Immature natural killer cell (primary cell): ENCODE results near the gene MED13L. TPM values are rescaled to one million over a fixed set of nuclear protein-coding genes. Genes with fewer than 3 reads are reported as not detected.

Source experiments
- DNase-seq, 3 donors: peaks; one replicate each; pipeline ENCODE4 v3.0.0; 2022; ENCODE audit warnings: mixed read lengths in 1 of 3
- H3K27ac Mint-ChIP-seq, 6 donors: one replicate each; pipeline ENCODE4 v1.8.0; 2020; ENCODE audit warnings: mixed read lengths in 6 of 6, mild to moderate bottlenecking in 5 of 6, inconsistent platforms in 4 of 6, moderate library complexity in 3 of 6
- H3K27me3 Mint-ChIP-seq, 3 donors: one replicate each; pipeline ENCODE4 v1.8.0; 2020 to 2021; ENCODE audit warnings: low read depth in 3 of 3, mild to moderate bottlenecking in 3 of 3, mixed read lengths in 3 of 3, moderate library complexity in 3 of 3, inconsistent platforms in 1 of 3
- H3K36me3 Mint-ChIP-seq, 3 donors: one replicate each; pipeline ENCODE4 v1.8.0; 2020; ENCODE audit warnings: mixed read lengths in 3 of 3, inconsistent platforms in 2 of 3, mild to moderate bottlenecking in 2 of 3
- H3K4me1 Mint-ChIP-seq, 2 donors: one replicate each; pipeline ENCODE4 v1.8.0; 2020; ENCODE audit warnings: inconsistent platforms in 2 of 2, mild to moderate bottlenecking in 2 of 2, mixed read lengths in 2 of 2, moderate library complexity in 1 of 2
- H3K4me3 Mint-ChIP-seq, 5 donors: one replicate each; pipeline ENCODE4 v1.8.0; 2020; ENCODE audit warnings: mild to moderate bottlenecking in 5 of 5, mixed read lengths in 5 of 5, inconsistent platforms in 3 of 5, moderate library complexity in 3 of 5
- H3K9me3 Mint-ChIP-seq, 6 donors: one replicate each; pipeline ENCODE4 v1.8.0; 2020; ENCODE audit warnings: mild to moderate bottlenecking in 6 of 6, mixed read lengths in 6 of 6, inconsistent platforms in 4 of 6, moderate library complexity in 3 of 6
- polyA plus RNA-seq, 3 donors: library from polyadenylated mRNA; unstranded; fragments of 300-500 nt; fragmentation: Illumina TruSeq; gene quantifications; one replicate each; pipeline ENCODE4 v1.2.3, GENCODE V29; 2021

Gene MED13L
- polyA plus RNA-seq, result 10 to 100 TPM in 1 of 3 donors, 1 to 10 TPM in 2; 2.3 to 10.3 (median 4.9) TPM

- Mint-ChIP-seq H3K36me3 (no peaks in the 10 kb centered on the region), H3K27ac (peak within 1 kb of the TSS; percentile 73 to 96 (median 92)), H3K4me1 (peaks cover 39 to 46% of the 10 kb centered on the region in 2 donors), H3K27me3 (peaks cover 17 to 31% (median 23%) of the 10 kb centered on the region in 3 donors), H3K9me3 (no peaks in the 10 kb centered on the region), H3K4me3 (peak within 1 kb of the TSS; percentile 91 to 99 (median 94))
- DNase-seq, result peak; percentile 89 to 91 (median 91)
Measured at GRCh38 chr12:116277467-116278278, at the start of gene MED13L. MED13L (minus strand) TSS chr12:116277693; CDS start chr12:116277131, 562 bp downstream.

GRCh38 chr12:116325336-116325664 lies 47.8 kb upstream of the MED13L start:
- H3K9me3 Mint-ChIP-seq, result no peaks in the 10 kb centered on the region
- peak overlapping the region in 4 of 5 donors; percentile 8 to 64 (median 34) for H3K4me3 Mint-ChIP-seq
- DNase-seq, result peak; percentile 19 to 30 (median 26)
- peak overlapping the region; percentile 5 to 82 (median 72) for H3K27ac Mint-ChIP-seq
- H3K36me3 Mint-ChIP-seq, result no peaks in the 10 kb centered on the region
- peaks cover 0 to 3% (median 2%) of the 10 kb centered on the region in 3 donors for H3K27me3 Mint-ChIP-seq
- H3K4me1 Mint-ChIP-seq, result peaks cover 18 to 22% of the 10 kb centered on the region in 2 donors

- peak overlapping the region in 4 of 5 donors; percentile 22 to 64 (median 34) for H3K4me3 Mint-ChIP-seq
- H3K27ac Mint-ChIP-seq, result peak overlapping the region; percentile 5 to 82 (median 72)
- no peaks in the 10 kb centered on the region for H3K36me3 Mint-ChIP-seq
- H3K4me1 Mint-ChIP-seq, result peaks cover 20 to 27% of the 10 kb centered on the region in 2 donors
- DNase-seq, result no peak
- H3K27me3 Mint-ChIP-seq, result peaks cover 2 to 3% (median 3%) of the 10 kb centered on the region in 3 donors
- H3K9me3 Mint-ChIP-seq, result no peaks in the 10 kb centered on the region
Measured at GRCh38 chr12:116324654-116325335, 47.3 kb upstream of the MED13L start.

- Mint-ChIP-seq H3K9me3 (no peaks in the 10 kb centered on the region), H3K27ac (peak overlapping the region in 2 of 6 donors; percentile 20 to 51), H3K36me3 (no peaks in the 10 kb centered on the region), H3K27me3 (peaks cover 2 to 4% (median 3%) of the 10 kb centered on the region in 3 donors), H3K4me3 (no peak overlapping the region), H3K4me1 (peaks cover 20 to 34% of the 10 kb centered on the region in 2 donors)
- no peak for DNase-seq
Measured at GRCh38 chr12:116323406-116324386, 46.2 kb upstream of the MED13L start.

GRCh38 chr12:116321913-116322312 lies 44.4 kb upstream of the MED13L start:
- no peaks in the 10 kb centered on the region for H3K9me3 Mint-ChIP-seq
- H3K27ac Mint-ChIP-seq, result no peak overlapping the region
- H3K36me3 Mint-ChIP-seq, result no peaks in the 10 kb centered on the region
- no peak for DNase-seq
- H3K4me3 Mint-ChIP-seq, result no peak overlapping the region
- peaks cover 20 to 34% of the 10 kb centered on the region in 2 donors for H3K4me1 Mint-ChIP-seq
- H3K27me3 Mint-ChIP-seq, result peaks cover 2 to 7% (median 5%) of the 10 kb centered on the region in 3 donors

GRCh38 chr12:116320791-116321217 lies 43.3 kb upstream of the MED13L start:
- no peaks in the 10 kb centered on the region for H3K36me3 Mint-ChIP-seq
- no peak overlapping the region for H3K27ac Mint-ChIP-seq
- H3K4me3 Mint-ChIP-seq, result no peak overlapping the region
- DNase-seq, result no peak
- H3K27me3 Mint-ChIP-seq, result peaks cover 2 to 13% (median 7%) of the 10 kb centered on the region in 3 donors
- H3K4me1 Mint-ChIP-seq, result peaks cover 14 to 31% of the 10 kb centered on the region in 2 donors
- no peaks in the 10 kb centered on the region for H3K9me3 Mint-ChIP-seq

GRCh38 chr12:116319898-116320621 lies 42.6 kb upstream of the MED13L start:
- H3K36me3 Mint-ChIP-seq, result no peaks in the 10 kb centered on the region
- H3K27me3 Mint-ChIP-seq, result peaks cover 2 to 14% (median 9%) of the 10 kb centered on the region in 3 donors
- peak overlapping the region in 2 of 5 donors; percentile 8 to 38 for H3K4me3 Mint-ChIP-seq
- H3K27ac Mint-ChIP-seq, result no peak overlapping the region
- H3K4me1 Mint-ChIP-seq, result peaks cover 8 to 23% of the 10 kb centered on the region in 2 donors
- no peaks in the 10 kb centered on the region for H3K9me3 Mint-ChIP-seq
- DNase-seq, result no peak

GRCh38 chr12:116319233-116319897 lies 41.9 kb upstream of the MED13L start:
- H3K27ac Mint-ChIP-seq, result no peak overlapping the region
- no peaks in the 10 kb centered on the region for H3K9me3 Mint-ChIP-seq
- H3K4me1 Mint-ChIP-seq, result peaks cover 2 to 16% of the 10 kb centered on the region in 2 donors
- H3K4me3 Mint-ChIP-seq, result peak overlapping the region in 2 of 5 donors; percentile 8 to 38
- no peak for DNase-seq
- no peaks in the 10 kb centered on the region for H3K36me3 Mint-ChIP-seq
- peaks cover 2 to 14% (median 12%) of the 10 kb centered on the region in 3 donors for H3K27me3 Mint-ChIP-seq

GRCh38 chr12:116318576-116319232 lies 41.2 kb upstream of the MED13L start:
- DNase-seq, result no peak
- Mint-ChIP-seq H3K4me1 (peaks cover 2 to 11% of the 10 kb centered on the region in 2 donors), H3K4me3 (no peak overlapping the region), H3K27me3 (peaks cover 2 to 15% (median 12%) of the 10 kb centered on the region in 3 donors), H3K27ac (no peak overlapping the region), H3K36me3 (no peaks in the 10 kb centered on the region), H3K9me3 (no peaks in the 10 kb centered on the region)

GRCh38 chr12:116317986-116318575 lies 40.6 kb upstream of the MED13L start:
- peaks cover 2 to 11% of the 10 kb centered on the region in 2 donors for H3K4me1 Mint-ChIP-seq
- DNase-seq, result no peak
- peaks cover 2 to 16% (median 16%) of the 10 kb centered on the region in 3 donors for H3K27me3 Mint-ChIP-seq
- H3K4me3 Mint-ChIP-seq, result no peak overlapping the region
- H3K9me3 Mint-ChIP-seq, result no peaks in the 10 kb centered on the region
- no peaks in the 10 kb centered on the region for H3K36me3 Mint-ChIP-seq
- no peak overlapping the region for H3K27ac Mint-ChIP-seq

- Mint-ChIP-seq H3K27ac (no peak overlapping the region), H3K4me1 (peaks cover 2 to 11% of the 10 kb centered on the region in 2 donors), H3K36me3 (no peaks in the 10 kb centered on the region), H3K4me3 (no peak overlapping the region), H3K9me3 (no peaks in the 10 kb centered on the region), H3K27me3 (peaks cover 2 to 19% (median 16%) of the 10 kb centered on the region in 3 donors)
- no peak for DNase-seq
Measured at GRCh38 chr12:116317139-116317538, 39.6 kb upstream of the MED13L start.
